GM23338 (cell line): Measurements from ENCODE around the gene VEPH1. TPM values are rescaled to one million over a fixed set of nuclear protein-coding genes. Genes with fewer than 3 reads are reported as not detected.

ENCODE experiments used
- ATAC-seq: fragments of 200-7000 bp; cut with Tn5 transposase; 3 replicates; pipeline ENCODE4 v1.9.1; 2020
- DNase-seq: peaks from one replicate; pipeline ENCODE4 v3.0.0-alpha.2; 2015; ENCODE audit warnings: low spot score
- H2AFZ ChIP-seq: fragments of 200-600 bp; sonication (generic); 2 replicates; pipeline ENCODE4 v1.8.0; 2016; ENCODE audit warnings: antibody characterized with exemption, mild to moderate bottlenecking, moderate library complexity
- H3F3A ChIP-seq: fragments of 200-600 bp; sonication (generic); replicated peaks from 2 replicates; pipeline ENCODE4 v1.8.0; 2017; ENCODE audit warnings: antibody characterized with exemption, mixed run types, low read depth
- H3K27ac ChIP-seq: fragments of 200-600 bp; sonication (generic); 2 replicates; pipeline ENCODE4 v1.6.1; 2016; ENCODE audit warnings: low read depth
- H3K27me3 ChIP-seq: fragments of 200-600 bp; sonication (generic); 2 replicates; pipeline ENCODE4 v1.8.0; 2016; ENCODE audit warnings: mild to moderate bottlenecking, mixed run types, moderate library complexity; ENCODE audit not compliant: insufficient read depth
- H3K36me3 ChIP-seq: fragments of 200-600 bp; sonication (generic); 2 replicates; pipeline ENCODE4 v1.8.0; 2016; ENCODE audit warnings: mild to moderate bottlenecking; ENCODE audit not compliant: insufficient read depth
- H3K4me1 ChIP-seq: fragments of 200-600 bp; sonication (generic); 2 replicates; pipeline ENCODE4 v1.8.0; 2016; ENCODE audit warnings: mild to moderate bottlenecking, moderate library complexity; ENCODE audit not compliant: insufficient read depth
- H3K4me2 ChIP-seq: fragments of 200-600 bp; sonication (generic); 2 replicates; pipeline ENCODE4 v1.7.1; 2017; ENCODE audit warnings: mixed run types
- H3K4me3 ChIP-seq: fragments of 200-600 bp; sonication (generic); 2 replicates; pipeline ENCODE4 v1.6.1; 2016; ENCODE audit warnings: mixed run types
- H3K79me2 ChIP-seq: fragments of 200-600 bp; sonication (generic); replicated peaks from 2 replicates; pipeline ENCODE4 v1.8.0; 2017; ENCODE audit warnings: mild to moderate bottlenecking; ENCODE audit not compliant: insufficient read depth
- H3K9me2 ChIP-seq: fragments of 200-600 bp; sonication (generic); 2 replicates; pipeline ENCODE4 v1.8.0; 2017; ENCODE audit not compliant: insufficient read depth
- H4K20me1 ChIP-seq: fragments of 200-600 bp; sonication (generic); replicated peaks from 2 replicates; pipeline ENCODE4 v1.8.0; 2017; ENCODE audit warnings: mild to moderate bottlenecking; ENCODE audit not compliant: insufficient read depth
- H3K27ac Mint-ChIP-seq: 2 replicates; pipeline ENCODE4 v1.8.0; 2020; ENCODE audit warnings: inconsistent platforms, mild to moderate bottlenecking, moderate library complexity, mixed read lengths
- H3K27me3 Mint-ChIP-seq: 3 replicates; pipeline ENCODE4 v1.8.0; 2022; ENCODE audit warnings: low read depth, mild to moderate bottlenecking, moderate library complexity, mixed read lengths, inconsistent platforms; ENCODE audit not compliant: insufficient read depth, poor library complexity
- H3K36me3 Mint-ChIP-seq: 3 replicates; pipeline ENCODE4 v1.8.0; 2021; ENCODE audit warnings: low read depth, mild to moderate bottlenecking, inconsistent platforms, moderate library complexity, mixed read lengths
- H3K4me1 Mint-ChIP-seq: 3 replicates; pipeline ENCODE4 v1.8.0; 2020; ENCODE audit warnings: mild to moderate bottlenecking, inconsistent platforms, mixed read lengths
- H3K4me3 Mint-ChIP-seq: 3 replicates; pipeline ENCODE4 v1.8.0; 2021; ENCODE audit warnings: moderate library complexity, mild to moderate bottlenecking, inconsistent platforms, mixed read lengths
- H3K9me3 Mint-ChIP-seq: 3 replicates; pipeline ENCODE4 v1.8.0; 2020; ENCODE audit warnings: moderate library complexity, mild to moderate bottlenecking, inconsistent platforms, mixed read lengths
- CREB1 ChIP-seq: fragments of 250-450 bp; sonication (Bioruptor Pico); IDR thresholded peaks from 2 replicates; pipeline ENCODE4 v1.5.0; 2020; ENCODE audit warnings: low read depth, mild to moderate bottlenecking, moderate library complexity
- CTCF ChIP-seq, 2 experiments: fragments of 200-600 bp in 1 of 2; sonication (generic) in 1 of 2; conservative IDR thresholded peaks; 2 replicates each; pipeline versions ENCODE4 v1.5.1 to v1.6.1; 2016 to 2017; ENCODE audit warnings: antibody characterized with exemption in 2 of 2, low read depth in 2 of 2, mild to moderate bottlenecking in 2 of 2, moderate library complexity in 1 of 2
- ETS1 ChIP-seq: IDR thresholded peaks from 2 replicates; pipeline ENCODE4 v1.6.1; 2016; ENCODE audit warnings: antibody characterized with exemption
- EZH2 ChIP-seq: fragments of 200-600 bp; sonication (generic); IDR thresholded peaks from one replicate; pipeline ENCODE4 v1.8.0; 2017; ENCODE audit warnings: antibody characterized with exemption, mild to moderate bottlenecking, low read depth; ENCODE audit not compliant: unreplicated experiment
- EZH2phosphoT487 ChIP-seq: fragments of 200-600 bp; sonication (generic); IDR thresholded peaks from one replicate; pipeline ENCODE4 v1.8.1; 2018; ENCODE audit warnings: antibody characterized with exemption; ENCODE audit not compliant: unreplicated experiment
- JUNB ChIP-seq: IDR thresholded peaks from one replicate; pipeline ENCODE4 v1.6.1; 2016; ENCODE audit warnings: antibody characterized with exemption; ENCODE audit not compliant: unreplicated experiment
- NANOG ChIP-seq: IDR thresholded peaks from 2 replicates; pipeline ENCODE4 v1.6.1; 2016; ENCODE audit warnings: antibody characterized with exemption, borderline replicate concordance
- POLR2AphosphoS5 ChIP-seq: IDR thresholded peaks from 2 replicates; pipeline ENCODE4 v1.6.1; 2016; ENCODE audit warnings: antibody characterized with exemption, low read depth
- REST ChIP-seq: IDR thresholded peaks from one replicate; pipeline ENCODE4 v1.6.1; 2018; ENCODE audit warnings: antibody characterized with exemption; ENCODE audit not compliant: unreplicated experiment
- STAT1 ChIP-seq: IDR thresholded peaks from one replicate; pipeline ENCODE4 v1.6.1; 2016; ENCODE audit warnings: antibody characterized with exemption; ENCODE audit not compliant: unreplicated experiment
- ZNF114 ChIP-seq: fragments of 250-450 bp; sonication (Bioruptor Pico); IDR thresholded peaks from 2 replicates; pipeline ENCODE4 v1.5.0; 2020; ENCODE audit warnings: mild to moderate bottlenecking, moderate library complexity
- ZNF331 ChIP-seq: fragments of 250-450 bp; sonication (Bioruptor Pico); IDR thresholded peaks from 2 replicates; pipeline ENCODE4 v1.5.0; 2020; ENCODE audit warnings: low read depth, mild to moderate bottlenecking, moderate library complexity
- ZNF462 ChIP-seq: fragments of 250-450 bp; sonication (Bioruptor Pico); IDR thresholded peaks from 2 replicates; pipeline ENCODE4 v1.5.0; 2020; ENCODE audit warnings: mild to moderate bottlenecking, moderate library complexity
- polyA plus RNA-seq: library from polyadenylated mRNA; unstranded; fragments of >200 nt; fragmentation: Nextera tagmentation; extraction: Ambion mirVana; gene quantifications from 2 replicates; pipeline ENCODE4 v1.2.1, GENCODE V29; 2016
- total RNA-seq: library from RNA; depleted of rRNA; stranded (reverse); fragments of >200 nt; shearing (Covaris generic); gene quantifications from 2 replicates; pipeline ENCODE4 v1.2.3, GENCODE V29; 2014

VEPH1 gene
- total and polyA plus RNA-seq, 2 experiments from 2014 or later = 15.4 to 33.8 TPM

GRCh38 chr3:157428853-157429252, 74.4 kb downstream of the VEPH1 start:
- no peak overlapping the region for H3K4me3 ChIP-seq
- H3K4me2 ChIP-seq = no peak overlapping the region
- no peaks in the 10 kb centered on the region for H3K27me3 ChIP-seq
- H3K9me3 Mint-ChIP-seq = peaks cover 20% of the 10 kb centered on the region
- H3K4me1 ChIP-seq = no peaks in the 10 kb centered on the region; the same call in 1 of the 2 replicates
- H3K36me3 ChIP-seq = no peaks in the 10 kb centered on the region
- H3K79me2 ChIP-seq = no peaks in the 10 kb centered on the region
- peaks cover 22% of the 10 kb centered on the region for H3K36me3 Mint-ChIP-seq
- no peaks in the 10 kb centered on the region for H3F3A ChIP-seq
- H4K20me1 ChIP-seq = no peaks in the 10 kb centered on the region
- no peaks in the 10 kb centered on the region for H3K27me3 Mint-ChIP-seq
- peaks cover under 1% of the 10 kb centered on the region; the same call in 1 of the 2 replicates for H3K9me2 ChIP-seq
- H3K4me1 Mint-ChIP-seq = peaks cover 4% of the 10 kb centered on the region; the same call in 1 of the 3 replicates
- no peak overlapping the region for H3K27ac ChIP-seq
- ATAC-seq (no peak), DNase-seq (no peak)
- H3K27ac Mint-ChIP-seq = no peak overlapping the region
- TF ChIP-seq ZNF462 (CRISPR knock-in tag) = no peak
- no peak for TF ChIP-seq NANOG
- no peak for TF ChIP-seq ZNF114 (CRISPR knock-in tag)
- no peak for TF ChIP-seq ZNF331 (CRISPR knock-in tag)
- no peak for TF ChIP-seq STAT1
- no peak for TF ChIP-seq EZH2phosphoT487
- no peak for TF ChIP-seq POLR2AphosphoS5
- no peak for TF ChIP-seq EZH2
- TF ChIP-seq CTCF (conservative IDR thresholded peaks at IDR 0.05; ENCODE audit: low read depth in 2 of 2) = no peak
- TF ChIP-seq REST = no peak
- no peak for TF ChIP-seq CREB1
- no peak for TF ChIP-seq ETS1
- no peak for TF ChIP-seq JUNB
- no peak overlapping the region for H3K4me3 Mint-ChIP-seq
- H2AFZ ChIP-seq = no peak overlapping the region
